Measurements from ENCODE around the gene MLLT10. TPM values are rescaled to one million over a fixed set of nuclear protein-coding genes. Genes with fewer than 3 reads are reported as not detected.

Gene MLLT10
- total RNA-seq, 1 experiment from 2014 or later, result 45.2 TPM

DNA sequence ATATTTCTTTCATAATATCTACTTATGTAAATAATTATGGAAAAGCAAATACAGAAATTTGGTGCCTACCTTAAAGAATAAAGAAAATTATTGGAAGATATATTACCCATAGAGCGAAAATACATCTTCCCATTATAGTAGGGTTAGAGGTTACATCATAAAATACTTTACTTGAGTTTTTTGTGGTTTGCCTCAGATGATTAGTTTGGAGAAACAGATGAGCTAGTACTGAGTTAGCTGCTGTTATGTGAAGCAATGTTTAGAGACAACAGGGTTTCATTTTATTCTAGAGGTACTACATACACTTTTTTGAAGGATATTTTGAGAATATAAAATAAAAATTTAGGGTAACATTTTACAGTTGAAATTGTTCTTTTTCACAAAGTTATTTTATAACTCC is 2.9 kb upstream of the MLLT10 start:
- ChIA-PET POLR2A (no interaction called here), CTCF (no interaction called here), RAD21 (ENCODE audit: low non-redundant PET in 1 of 2, low total read pairs in 2 of 2, uncharacterized antibody in 2 of 2, unreplicated experiment in 2 of 2) (interaction anchor here in 1 of 2 experiments (1.6 kb wide), 1 partner anchor 252 kb away, joined by 3 read pairs; no protein-coding TSS in a partner anchor)
- TF ChIP-seq POLR2A (IDR thresholded peaks at IDR 0.05; ENCODE audit: borderline replicate concordance, extremely low read depth, insufficient read depth, insufficient read length) (no peak), CBX3 (IDR thresholded peaks at IDR 0.05; ENCODE audit: low read depth) (no peak), ELF1 (IDR thresholded peaks at IDR 0.05; ENCODE audit: borderline replicate concordance, low read depth) (no peak), TCF7L2 (IDR thresholded peaks at IDR 0.05; ENCODE audit: borderline replicate concordance, extremely low read depth, insufficient read depth, insufficient read length) (no peak), SP1 (IDR thresholded peaks at IDR 0.05; ENCODE audit: low read depth) (no peak), EZH2 (IDR thresholded peaks at IDR 0.05) (no peak), EZH2phosphoT487 (IDR thresholded peaks at IDR 0.05; ENCODE audit: borderline replicate concordance) (no peak), YY1 (IDR thresholded peaks at IDR 0.05; ENCODE audit: extremely low read depth, insufficient replicate concordance, low read depth, low read length) (no peak), EGR1 (IDR thresholded peaks at IDR 0.05; ENCODE audit: low read depth) (no peak), ZFX (IDR thresholded peaks at IDR 0.05) (no peak), CEBPB (IDR thresholded peaks at IDR 0.05; ENCODE audit: low read depth) (no peak), RAD21 (IDR thresholded peaks at IDR 0.05; ENCODE audit: low read depth) (no peak), SIN3A (IDR thresholded peaks at IDR 0.05; ENCODE audit: low read depth) (no peak), POLR2AphosphoS5 (IDR thresholded peaks at IDR 0.05; ENCODE audit: low read depth, low read length) (no peak)
- TF ChIP-seq, protein P1, sequence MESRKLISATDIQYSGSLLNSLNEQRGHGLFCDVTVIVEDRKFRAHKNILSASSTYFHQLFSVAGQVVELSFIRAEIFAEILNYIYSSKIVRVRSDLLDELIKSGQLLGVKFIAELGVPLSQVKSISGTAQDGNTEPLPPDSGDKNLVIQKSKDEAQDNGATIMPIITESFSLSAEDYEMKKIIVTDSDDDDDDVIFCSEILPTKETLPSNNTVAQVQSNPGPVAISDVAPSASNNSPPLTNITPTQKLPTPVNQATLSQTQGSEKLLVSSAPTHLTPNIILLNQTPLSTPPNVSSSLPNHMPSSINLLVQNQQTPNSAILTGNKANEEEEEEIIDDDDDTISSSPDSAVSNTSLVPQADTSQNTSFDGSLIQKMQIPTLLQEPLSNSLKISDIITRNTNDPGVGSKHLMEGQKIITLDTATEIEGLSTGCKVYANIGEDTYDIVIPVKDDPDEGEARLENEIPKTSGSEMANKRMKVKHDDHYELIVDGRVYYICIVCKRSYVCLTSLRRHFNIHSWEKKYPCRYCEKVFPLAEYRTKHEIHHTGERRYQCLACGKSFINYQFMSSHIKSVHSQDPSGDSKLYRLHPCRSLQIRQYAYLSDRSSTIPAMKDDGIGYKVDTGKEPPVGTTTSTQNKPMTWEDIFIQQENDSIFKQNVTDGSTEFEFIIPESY (IDR thresholded peaks at IDR 0.05; ENCODE audit: extremely low read depth, insufficient replicate concordance, low read length), result no peak
- TF ChIP-seq, protein P2, sequence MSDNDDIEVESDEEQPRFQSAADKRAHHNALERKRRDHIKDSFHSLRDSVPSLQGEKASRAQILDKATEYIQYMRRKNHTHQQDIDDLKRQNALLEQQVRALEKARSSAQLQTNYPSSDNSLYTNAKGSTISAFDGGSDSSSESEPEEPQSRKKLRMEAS (IDR thresholded peaks at IDR 0.05), result no peak
- TF ChIP-seq, protein P3, sequence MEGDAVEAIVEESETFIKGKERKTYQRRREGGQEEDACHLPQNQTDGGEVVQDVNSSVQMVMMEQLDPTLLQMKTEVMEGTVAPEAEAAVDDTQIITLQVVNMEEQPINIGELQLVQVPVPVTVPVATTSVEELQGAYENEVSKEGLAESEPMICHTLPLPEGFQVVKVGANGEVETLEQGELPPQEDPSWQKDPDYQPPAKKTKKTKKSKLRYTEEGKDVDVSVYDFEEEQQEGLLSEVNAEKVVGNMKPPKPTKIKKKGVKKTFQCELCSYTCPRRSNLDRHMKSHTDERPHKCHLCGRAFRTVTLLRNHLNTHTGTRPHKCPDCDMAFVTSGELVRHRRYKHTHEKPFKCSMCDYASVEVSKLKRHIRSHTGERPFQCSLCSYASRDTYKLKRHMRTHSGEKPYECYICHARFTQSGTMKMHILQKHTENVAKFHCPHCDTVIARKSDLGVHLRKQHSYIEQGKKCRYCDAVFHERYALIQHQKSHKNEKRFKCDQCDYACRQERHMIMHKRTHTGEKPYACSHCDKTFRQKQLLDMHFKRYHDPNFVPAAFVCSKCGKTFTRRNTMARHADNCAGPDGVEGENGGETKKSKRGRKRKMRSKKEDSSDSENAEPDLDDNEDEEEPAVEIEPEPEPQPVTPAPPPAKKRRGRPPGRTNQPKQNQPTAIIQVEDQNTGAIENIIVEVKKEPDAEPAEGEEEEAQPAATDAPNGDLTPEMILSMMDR (IDR thresholded peaks at IDR 0.05 in 2 of 3, conservative IDR thresholded peaks at IDR 0.05 in 1 of 3; ENCODE audit: borderline replicate concordance in 1 of 3, insufficient read depth in 1 of 3, low read depth in 2 of 3, low read length in 2 of 3), result no peak
- H3K9me2 ChIP-seq (ENCODE audit: insufficient read depth), result no peaks in the 10 kb centered on the region
- no peak for DNase-seq (ENCODE audit: low read depth, low spot score)
- no peak overlapping the region for H3K4me3 ChIP-seq (replicated peaks in 1 of 2; ENCODE audit: low read depth in 1 of 2, low read length in 2 of 2)
- H3K27me3 ChIP-seq (ENCODE audit: insufficient read depth, low read length), result no peaks in the 10 kb centered on the region
- no peak overlapping the region for H3K9ac ChIP-seq (ENCODE audit: low read length)
- peaks cover 11% of the 10 kb centered on the region for H3K79me2 ChIP-seq (ENCODE audit: insufficient read depth, low read length)
- no peak for ATAC-seq
- intact Hi-C loops (cut with micrococcal nuclease), result loop anchor here (5.0 kb wide), 1 partner anchor 359 kb away; no protein-coding TSS in a partner anchor
- H3K4me1 ChIP-seq (ENCODE audit: control insufficient read depth in 1 of 2, insufficient read depth in 2 of 2, low read length in 2 of 2), result peaks cover 17 to 74% of the 10 kb centered on the region in 2 experiments; a peak in 3 of 4 replicates
- no TSS peak for BruUV-seq (replicated peaks)
- peak overlapping the region; percentile 24 for H2AFZ ChIP-seq (ENCODE audit: low read depth, low read length, poor library complexity, severe bottlenecking)
- no peaks in the 10 kb centered on the region for H3K9me3 ChIP-seq (ENCODE audit: control insufficient read depth in 1 of 2, insufficient read depth in 1 of 2, low read depth in 1 of 2, low read length in 2 of 2)
- peak overlapping the region; percentile 88 for H3K4me2 ChIP-seq (ENCODE audit: low read length)
- H4K20me1 ChIP-seq (ENCODE audit: insufficient read depth), result no peaks in the 10 kb centered on the region
- H3K27ac ChIP-seq (ENCODE audit: low read depth, low read length), result peak overlapping the region; percentile 91; the same call in 1 of the 2 replicates
- H3K36me3 ChIP-seq (ENCODE audit: control insufficient read depth in 1 of 2, insufficient read depth in 2 of 2, low read length in 2 of 2), result no peaks in the 10 kb centered on the region
